ENCODE measurements around the gene WDPCP.

- TF ChIP-seq CTCF (IDR thresholded peaks at IDR 0.05) (no peak), EZH2 (IDR thresholded peaks at IDR 0.05; ENCODE audit: borderline replicate concordance, insufficient read depth, low read depth, low read length, poor library complexity, severe bottlenecking) (no peak)
These were observed 101.4 kb downstream of the WDPCP start for GRCh38 chr2:63486861-63487290.

Measured in B cell (primary cell).